Raji (cell line): ENCODE data around the gene CHRNA1.

ENCODE experiments used
- POLR2A ChIP-seq: IDR thresholded peaks from 2 replicates; pipeline ENCODE4 v1.6.1; 2011; ENCODE audit warnings: low read depth, low read length, control low read depth; ENCODE audit not compliant: insufficient read depth

Gene CHRNA1

GRCh38 chr2:174752403-174753037, 11.8 kb downstream of the CHRNA1 start:
- TF ChIP-seq POLR2A: no peak

GRCh38 chr2:174750923-174751441, 13.3 kb downstream of the CHRNA1 start:
- TF ChIP-seq POLR2A: no peak

- TF ChIP-seq POLR2A: no peak
These were observed 14.5 kb downstream of the CHRNA1 start for GRCh38 chr2:174749793-174750192.

GRCh38 chr2:174748948-174749347, 15.3 kb downstream of the CHRNA1 start:
- no peak for TF ChIP-seq POLR2A

GRCh38 chr2:174745142-174745541, 19.1 kb downstream of the CHRNA1 start:
- TF ChIP-seq POLR2A: no peak

GRCh38 chr2:174744111-174744510, 20.2 kb downstream of the CHRNA1 start:
- TF ChIP-seq POLR2A: no peak

- no peak for TF ChIP-seq POLR2A
These were observed 23.6 kb downstream of the CHRNA1 start for GRCh38 chr2:174740721-174741120.

GRCh38 chr2:174738841-174739240, 25.4 kb downstream of the CHRNA1 start:
- TF ChIP-seq POLR2A: no peak

- no peak for TF ChIP-seq POLR2A
These were observed 32.7 kb downstream of the CHRNA1 start for GRCh38 chr2:174731546-174731945.

GRCh38 chr2:174730698-174731018, 33.6 kb downstream of the CHRNA1 start:
- no peak for TF ChIP-seq POLR2A

- TF ChIP-seq POLR2A: no peak
These were observed 34.2 kb downstream of the CHRNA1 start for GRCh38 chr2:174729797-174730697.

GRCh38 chr2:174728096-174728495, 36.2 kb downstream of the CHRNA1 start:
- TF ChIP-seq POLR2A: no peak

GRCh38 chr2:174726212-174726611, 38.1 kb downstream of the CHRNA1 start:
- TF ChIP-seq POLR2A: no peak

GRCh38 chr2:174722942-174723592, 41.2 kb downstream of the CHRNA1 start:
- TF ChIP-seq POLR2A: no peak

GRCh38 chr2:174719016-174719415, 45.3 kb downstream of the CHRNA1 start:
- no peak for TF ChIP-seq POLR2A

GRCh38 chr2:174718591-174718990, 45.7 kb downstream of the CHRNA1 start:
- TF ChIP-seq POLR2A: no peak

GRCh38 chr2:174717916-174718315, 46.4 kb downstream of the CHRNA1 start:
- no peak for TF ChIP-seq POLR2A

GRCh38 chr2:174717273-174717672, 47.0 kb downstream of the CHRNA1 start:
- no peak for TF ChIP-seq POLR2A
